K562 (cell line): ENCODE results near the gene OPRM1.

ENCODE experiments used
- FOS ChIP-seq: IDR thresholded peaks from 3 replicates; pipeline ENCODE4 v1.6.1; 2011; ENCODE audit not compliant: insufficient read length; ENCODE audit errors: extremely low read depth
- HDAC2 ChIP-seq: fragments of 450-650 bp; IDR thresholded peaks from 2 replicates; pipeline ENCODE4 v1.6.1; 2016; ENCODE audit warnings: mild to moderate bottlenecking
- HNRNPH1 ChIP-seq: fragments of 200-400 bp; formaldehyde crosslinking; optimal IDR thresholded peaks from 2 replicates; pipeline ENCODE3; 2017; ENCODE audit warnings: low read depth, mild to moderate bottlenecking, low read length, moderate library complexity
- HNRNPK ChIP-seq: fragments of 200-400 bp; formaldehyde crosslinking; IDR thresholded peaks from one replicate; pipeline ENCODE4 v1.6.1; 2018; ENCODE audit warnings: mild to moderate bottlenecking, low read depth, low read length; ENCODE audit not compliant: poor library complexity, severe bottlenecking
- IRF2 ChIP-seq: sonication (generic); formaldehyde crosslinking; IDR thresholded peaks from 2 replicates; pipeline ENCODE4 v1.8.1; 2022; ENCODE audit warnings: mild to moderate bottlenecking, missing genetic modification reagents
- KLF1 ChIP-seq: fragments of 450-650 bp; IDR thresholded peaks from 2 replicates; pipeline ENCODE4 v1.6.1; 2016; ENCODE audit warnings: missing genetic modification characterization, missing compliant biosample characterization
- NONO ChIP-seq, 2 experiments: fragments of 200-400 bp in 1 of 2; fragments of 450-650 bp in 1 of 2; formaldehyde crosslinking in 1 of 2; IDR thresholded peaks; 2 replicates each; pipeline ENCODE4 v1.6.1; 2017; ENCODE audit warnings: low read depth in 2 of 2, mild to moderate bottlenecking in 2 of 2, moderate library complexity in 2 of 2, low read length in 1 of 2
- NR2C2 ChIP-seq, 2 experiments: fragments of 200-800 bp in 1 of 2; sonication (Bioruptor generic) in 1 of 2; sonication (generic) in 1 of 2; formaldehyde crosslinking in 1 of 2; IDR thresholded peaks; 2 replicates each; pipeline versions ENCODE4 v1.6.1 to v1.8.0; 2016 to 2022; ENCODE audit warnings: mild to moderate bottlenecking in 1 of 2, missing compliant biosample characterization in 1 of 2, missing genetic modification characterization in 1 of 2, missing genetic modification reagents in 1 of 2
- POLR2AphosphoS5 ChIP-seq: IDR thresholded peaks from 2 replicates; pipeline ENCODE4 v1.6.1; 2011; ENCODE audit warnings: mild to moderate bottlenecking, low read depth, low read length, moderate library complexity; ENCODE audit not compliant: control insufficient read depth, insufficient read depth
- RCOR1 ChIP-seq, 2 experiments: IDR thresholded peaks; 2 replicates each; pipeline ENCODE4 v1.6.1; 2012; ENCODE audit warnings: low read depth in 2 of 2, low read length in 2 of 2, borderline replicate concordance in 1 of 2, improper control_type of control experiment in 1 of 2
- THRA ChIP-seq: fragments of 450-650 bp; IDR thresholded peaks from 2 replicates; pipeline ENCODE4 v1.6.1; 2017; ENCODE audit warnings: mild to moderate bottlenecking, moderate library complexity
- UBTF ChIP-seq, 2 experiments: IDR thresholded peaks; 2 replicates each; pipeline ENCODE4 v1.6.1; 2012; ENCODE audit warnings: improper control_type of control experiment in 2 of 2, low read depth in 2 of 2, low read length in 2 of 2, borderline replicate concordance in 1 of 2
- ZBTB8A ChIP-seq: fragments of 450-650 bp; IDR thresholded peaks from 2 replicates; pipeline ENCODE4 v1.6.1; 2018; ENCODE audit warnings: mild to moderate bottlenecking, moderate library complexity; ENCODE audit not compliant: partially characterized antibody
- TF ChIP-seq, protein P1 (sequence below), 3 experiments: IDR thresholded peaks in 2 of 3; conservative IDR thresholded peaks in 1 of 3; 2 replicates each; pipeline ENCODE4 v1.5.1; 2011 to 2012; ENCODE audit warnings: low read length in 3 of 3, mild to moderate bottlenecking in 3 of 3, control low read depth in 2 of 3, improper control_type of control experiment in 1 of 3, inconsistent platforms in 1 of 3, low read depth in 1 of 3, mixed read lengths in 1 of 3, moderate library complexity in 1 of 3; ENCODE audit not compliant: insufficient read depth in 2 of 3

- no peak for TF ChIP-seq HNRNPH1
- TF ChIP-seq, protein P1, sequence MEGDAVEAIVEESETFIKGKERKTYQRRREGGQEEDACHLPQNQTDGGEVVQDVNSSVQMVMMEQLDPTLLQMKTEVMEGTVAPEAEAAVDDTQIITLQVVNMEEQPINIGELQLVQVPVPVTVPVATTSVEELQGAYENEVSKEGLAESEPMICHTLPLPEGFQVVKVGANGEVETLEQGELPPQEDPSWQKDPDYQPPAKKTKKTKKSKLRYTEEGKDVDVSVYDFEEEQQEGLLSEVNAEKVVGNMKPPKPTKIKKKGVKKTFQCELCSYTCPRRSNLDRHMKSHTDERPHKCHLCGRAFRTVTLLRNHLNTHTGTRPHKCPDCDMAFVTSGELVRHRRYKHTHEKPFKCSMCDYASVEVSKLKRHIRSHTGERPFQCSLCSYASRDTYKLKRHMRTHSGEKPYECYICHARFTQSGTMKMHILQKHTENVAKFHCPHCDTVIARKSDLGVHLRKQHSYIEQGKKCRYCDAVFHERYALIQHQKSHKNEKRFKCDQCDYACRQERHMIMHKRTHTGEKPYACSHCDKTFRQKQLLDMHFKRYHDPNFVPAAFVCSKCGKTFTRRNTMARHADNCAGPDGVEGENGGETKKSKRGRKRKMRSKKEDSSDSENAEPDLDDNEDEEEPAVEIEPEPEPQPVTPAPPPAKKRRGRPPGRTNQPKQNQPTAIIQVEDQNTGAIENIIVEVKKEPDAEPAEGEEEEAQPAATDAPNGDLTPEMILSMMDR (IDR thresholded peaks at IDR 0.05 in 2 of 3, conservative IDR thresholded peaks at IDR 0.05 in 1 of 3; ENCODE audit: insufficient read depth in 2 of 3, low read depth in 1 of 3, low read length in 3 of 3), result no peak
- no peak for TF ChIP-seq FOS
- no peak for TF ChIP-seq POLR2AphosphoS5
- no peak for TF ChIP-seq UBTF (IDR thresholded peaks at IDR 0.05; ENCODE audit: borderline replicate concordance in 1 of 2, low read depth in 2 of 2, low read length in 2 of 2)
- no peak for TF ChIP-seq HNRNPK
- TF ChIP-seq NR2C2 (CRISPR knock-in tag; IDR thresholded peaks at IDR 0.05), result no peak
- TF ChIP-seq NR2C2 (tag; IDR thresholded peaks at IDR 0.05), result no peak
- TF ChIP-seq THRA, result no peak
- no peak for TF ChIP-seq NONO (IDR thresholded peaks at IDR 0.05; ENCODE audit: low read depth in 2 of 2, low read length in 1 of 2)
- TF ChIP-seq RCOR1 (IDR thresholded peaks at IDR 0.05; ENCODE audit: borderline replicate concordance in 1 of 2, low read depth in 2 of 2, low read length in 2 of 2), result no peak
- TF ChIP-seq KLF1 (tag), result no peak
- TF ChIP-seq ZBTB8A, result no peak
- TF ChIP-seq IRF2 (CRISPR knock-in tag), result no peak
- TF ChIP-seq HDAC2, result no peak
These were observed 200.4 kb downstream of the OPRM1 start for GRCh38 chr6:154239392-154239791.
